Stimulated activated CD4-positive, alpha-beta T cell treated with anti-CD3 and anti-CD28 coated beads, Interleukin-2, amount 100 ng/mL, for 4 hours (primary cell): ENCODE data around the gene TLE1.
"Not testable (repeated sequence)": the region's sequence is repeated elsewhere in the genome, so short reads cannot be mapped to it uniquely, and the experiment has no call there.

ENCODE experiments used
- DNase-seq: peaks from one replicate; pipeline ENCODE4 v3.0.0-alpha.2; 2020; ENCODE audit warnings: low read depth

The TLE1 gene

DNA sequence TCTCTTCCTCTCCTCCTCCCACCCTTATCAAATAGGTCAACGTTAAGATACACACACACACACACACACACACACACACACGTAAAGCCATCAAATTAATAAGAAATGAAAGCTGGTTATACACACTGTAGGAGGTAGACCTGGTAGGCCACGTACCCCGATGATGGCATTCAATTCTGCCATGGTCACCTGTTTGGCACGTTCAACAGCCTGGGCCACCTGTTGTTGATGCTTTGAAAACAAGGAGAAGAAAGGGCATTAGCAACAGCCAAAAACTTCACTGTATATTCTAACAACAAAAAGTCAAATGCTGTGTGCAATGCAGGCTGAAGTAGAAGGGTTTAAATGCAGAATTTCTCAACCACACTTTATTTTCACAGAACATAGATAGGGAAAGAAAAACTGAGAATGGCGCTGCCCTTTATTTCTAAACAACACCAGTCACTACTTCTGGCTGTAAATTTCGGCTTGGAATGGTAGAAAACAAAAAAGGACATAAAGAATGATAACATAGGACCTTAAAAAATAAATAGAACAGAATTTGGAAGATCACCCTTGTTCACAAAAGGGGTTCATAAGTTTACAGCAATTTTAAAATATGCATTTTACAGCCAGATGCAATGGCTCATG, 37.2 kb downstream of the TLE1 start:
- DNase-seq = no peak

DNA sequence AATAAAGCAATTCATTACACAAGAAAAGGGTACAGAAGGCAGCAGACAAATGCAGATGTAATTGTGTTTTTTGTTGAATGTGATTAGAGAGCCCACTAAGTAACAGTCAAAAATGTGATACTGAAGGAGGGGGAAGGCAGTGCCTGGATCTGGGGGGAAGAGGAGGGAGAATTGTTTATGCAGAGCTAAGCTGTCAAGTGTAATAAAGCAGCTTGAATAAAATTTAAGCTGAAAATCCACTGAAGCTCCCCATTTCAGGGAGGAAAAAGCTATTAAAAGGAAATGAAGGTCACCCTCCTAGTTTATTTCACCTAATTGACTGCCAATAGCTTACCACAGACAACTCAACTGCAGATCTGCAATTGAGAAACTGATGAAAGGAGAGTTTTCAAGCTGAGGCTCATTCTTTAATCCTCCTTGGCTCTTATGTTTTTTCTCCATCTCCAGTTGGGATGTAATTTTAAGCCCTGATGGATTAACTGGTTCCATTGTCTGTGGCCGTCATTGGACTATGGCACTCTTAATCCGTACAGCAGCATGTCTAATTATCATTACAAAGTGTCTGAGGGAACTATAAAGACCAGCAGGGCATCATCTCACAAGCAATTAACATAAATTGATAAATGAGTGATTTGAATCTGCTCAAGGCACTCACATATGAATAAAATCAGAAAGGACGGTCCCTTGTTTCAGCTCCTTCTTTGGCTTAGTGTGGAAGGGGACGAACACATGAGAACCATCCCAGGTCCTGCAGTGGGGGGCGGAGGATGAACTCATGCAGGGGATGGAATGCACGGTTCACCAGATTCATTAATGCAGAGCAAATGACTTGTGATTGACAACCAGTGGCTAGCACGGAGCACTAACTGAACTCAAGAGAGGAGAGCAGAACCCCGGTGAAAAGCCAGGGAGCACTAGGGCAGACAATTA, 38.5 kb downstream of the TLE1 start:
- no peak for DNase-seq

DNA sequence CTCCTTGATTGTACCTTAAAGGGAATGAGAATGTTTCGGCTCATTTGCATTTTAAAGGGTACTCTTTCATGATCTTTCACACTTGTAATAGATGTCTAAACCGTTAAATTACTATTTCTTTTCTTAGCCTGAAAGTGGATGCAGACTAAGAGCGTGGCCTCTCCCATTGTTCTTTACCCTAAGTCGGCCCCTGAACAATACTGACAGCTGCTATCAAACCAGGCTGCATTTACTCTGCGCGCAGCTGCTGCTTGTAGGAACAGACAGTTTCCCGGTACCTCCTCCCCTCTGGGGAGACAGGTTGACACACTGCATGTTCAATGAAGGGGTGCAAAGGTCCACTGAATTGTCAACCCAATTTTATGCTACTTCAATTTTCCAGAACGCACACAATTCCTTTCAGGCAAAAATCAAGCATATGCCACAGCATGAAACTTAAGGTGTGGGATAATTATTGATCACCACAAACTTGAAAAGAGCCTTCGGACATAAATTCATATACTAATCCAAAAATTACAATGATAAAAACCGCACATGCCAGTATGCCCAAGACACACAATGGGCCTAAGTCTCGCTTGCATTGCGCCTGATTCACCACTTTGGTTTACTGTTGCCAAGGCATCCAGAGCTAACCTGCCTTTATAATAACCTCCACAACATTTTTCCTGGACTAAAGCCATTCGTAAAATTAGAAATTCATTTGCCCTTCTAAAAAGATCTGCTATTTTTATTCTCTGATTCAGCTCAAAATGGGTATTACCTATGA, 39.7 kb downstream of the TLE1 start:
- DNase-seq = no peak

GRCh38 chr9:81648891-81649290, 40.5 kb downstream of the TLE1 start:
- no peak for DNase-seq

GRCh38 chr9:81646337-81646736, 43.0 kb downstream of the TLE1 start:
- no peak for DNase-seq

DNA sequence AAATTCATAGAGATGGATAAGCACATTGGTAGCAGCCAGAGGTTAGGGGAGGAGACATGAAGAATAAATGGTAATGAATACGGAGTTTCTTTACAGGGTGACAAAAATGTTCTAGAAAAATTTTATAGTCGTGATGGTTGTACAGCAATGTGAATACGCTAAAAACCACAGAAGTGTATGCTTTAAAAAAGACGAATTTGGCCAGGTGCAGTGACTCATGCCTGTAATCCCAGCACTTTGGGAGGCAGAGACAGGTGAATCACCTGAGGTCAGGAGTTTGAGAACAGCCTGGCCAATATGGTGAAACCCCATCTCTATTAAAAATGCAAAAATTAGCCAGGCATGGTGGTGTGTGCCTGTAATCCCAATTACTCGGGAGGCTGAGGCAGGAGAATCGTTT, 44.8 kb downstream of the TLE1 start:
- DNase-seq = not testable (repeated sequence)

DNA sequence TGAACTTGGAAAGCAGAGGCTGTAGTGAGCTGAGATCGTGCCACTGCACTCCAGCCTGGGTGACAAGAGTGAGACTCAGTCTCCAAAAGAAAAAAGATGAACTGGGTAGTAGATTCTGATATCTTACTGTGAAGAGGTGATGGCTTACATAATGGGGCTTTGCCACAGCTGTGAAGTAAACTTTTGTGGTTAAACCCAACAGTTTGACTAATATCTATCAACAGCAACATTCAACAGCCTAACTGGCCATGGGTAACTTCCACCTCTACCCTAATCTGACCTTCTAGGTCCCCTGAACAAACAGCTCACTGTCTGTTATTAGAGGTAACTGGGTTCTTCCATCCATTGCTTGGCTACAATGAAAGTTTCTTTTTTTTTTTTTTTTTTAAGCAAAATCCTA, 52.1 kb downstream of the TLE1 start:
- DNase-seq = no peak

- DNase-seq = no peak
These were observed 53.1 kb downstream of the TLE1 start for GRCh38 chr9:81636255-81636599.

- DNase-seq = no peak
These were observed 53.7 kb downstream of the TLE1 start for GRCh38 chr9:81635521-81636254.

- DNase-seq = no peak
These were observed 54.3 kb downstream of the TLE1 start for GRCh38 chr9:81634915-81635516.

DNA sequence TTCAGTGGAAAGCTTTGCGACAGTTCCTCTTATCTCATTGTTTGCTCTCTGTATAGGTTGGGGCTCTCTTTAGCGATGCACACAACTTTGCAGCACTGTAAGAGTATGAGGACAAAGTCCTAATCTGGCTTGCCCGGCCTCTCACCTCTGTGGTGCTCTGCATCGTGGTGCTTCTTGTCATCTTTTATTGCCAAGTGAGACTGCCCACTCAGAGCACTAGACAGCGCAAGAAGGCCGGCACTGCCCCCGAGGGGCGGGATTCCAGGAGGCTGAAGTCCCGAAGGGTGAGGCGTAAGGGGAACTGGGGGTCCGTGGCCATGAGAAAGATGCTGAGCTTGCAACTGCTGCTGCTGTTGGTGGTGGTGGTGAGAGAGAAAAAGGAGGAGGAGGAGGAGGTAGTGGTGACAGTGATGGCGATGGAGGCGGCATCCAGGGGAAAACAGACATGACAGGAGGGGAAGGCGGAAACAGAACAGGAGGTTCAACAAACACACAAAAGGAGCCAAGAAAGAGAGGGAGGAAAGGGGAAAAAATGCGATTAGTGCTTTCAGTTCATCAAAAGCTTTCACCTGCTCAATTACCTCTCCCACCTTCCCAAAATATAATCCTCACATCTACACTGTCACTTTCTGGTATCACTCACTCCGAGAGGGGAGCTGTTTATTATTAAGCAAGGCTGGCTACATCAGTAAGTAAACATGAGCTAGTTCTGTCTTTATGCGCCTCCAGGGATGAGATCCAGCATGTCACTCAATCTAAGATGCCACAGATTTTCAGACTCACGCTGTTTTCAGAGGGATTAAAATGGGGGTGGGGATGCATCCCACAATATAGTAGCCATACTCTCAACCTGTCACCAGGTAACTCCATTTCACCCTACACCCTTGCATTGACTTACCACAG, 55.1 kb downstream of the TLE1 start:
- DNase-seq = no peak

GRCh38 chr9:81632599-81632998, 56.7 kb downstream of the TLE1 start:
- no peak for DNase-seq

DNA sequence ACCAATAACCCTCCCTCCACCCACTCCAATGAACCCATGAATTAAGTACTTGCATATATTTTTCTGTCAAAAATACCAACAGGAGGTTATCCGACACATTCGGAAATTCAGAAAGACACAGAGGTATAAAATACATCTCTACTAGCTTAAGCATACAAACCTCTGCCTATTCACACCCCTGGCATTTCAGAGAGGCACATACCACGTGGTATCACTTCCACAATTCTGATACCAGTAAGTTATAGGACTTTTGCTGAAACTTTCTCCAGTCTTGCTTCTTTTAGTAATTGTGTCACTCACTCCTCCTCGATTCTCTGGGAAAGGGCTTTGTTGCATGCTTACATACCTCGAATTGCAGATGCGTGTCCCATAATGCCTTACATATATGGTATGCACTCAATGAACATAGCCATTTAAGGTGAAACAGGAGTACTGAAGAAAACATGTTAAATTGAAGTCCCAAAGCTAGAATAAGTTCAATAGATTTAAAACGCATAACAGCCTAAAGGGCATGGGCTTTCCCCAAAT, 58.1 kb downstream of the TLE1 start:
- no peak for DNase-seq

DNA sequence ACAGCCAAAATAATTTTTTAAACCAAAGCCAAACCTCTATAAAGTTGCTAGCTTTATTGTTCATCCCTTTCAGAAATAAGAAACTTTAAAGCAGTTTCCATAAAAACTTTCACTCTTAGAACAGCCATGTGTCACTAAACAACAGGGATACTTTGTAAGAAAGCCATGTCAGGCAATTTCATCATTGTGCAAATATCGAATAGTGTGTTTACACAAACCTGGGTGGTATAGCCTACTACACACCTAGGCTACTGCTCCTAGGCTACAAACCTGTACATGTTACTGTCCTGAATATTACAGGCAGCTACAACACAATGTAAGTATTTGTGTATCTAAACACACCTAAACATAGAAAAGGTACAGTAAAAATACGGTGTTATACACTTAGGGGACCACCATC, 59.9 kb downstream of the TLE1 start:
- DNase-seq = no peak

DNA sequence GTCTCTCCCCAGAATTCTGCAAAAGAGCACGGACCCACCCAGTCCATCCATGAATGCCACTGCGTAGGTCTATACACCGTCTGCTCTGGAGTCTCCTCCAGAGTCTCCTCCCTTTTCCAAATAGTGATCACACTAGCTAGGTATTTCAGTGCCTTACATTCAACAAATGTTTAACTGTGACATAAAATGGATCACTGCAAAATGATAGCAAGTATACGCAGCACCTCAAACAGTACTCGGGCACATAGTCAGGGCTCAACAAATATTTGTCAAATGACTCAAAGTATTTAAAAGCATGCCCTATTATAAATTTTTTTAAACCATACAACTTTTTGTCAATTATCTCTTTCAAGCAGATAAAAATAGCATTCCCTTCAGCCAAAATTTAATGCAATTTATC, 60.5 kb downstream of the TLE1 start:
- DNase-seq = no peak

DNA sequence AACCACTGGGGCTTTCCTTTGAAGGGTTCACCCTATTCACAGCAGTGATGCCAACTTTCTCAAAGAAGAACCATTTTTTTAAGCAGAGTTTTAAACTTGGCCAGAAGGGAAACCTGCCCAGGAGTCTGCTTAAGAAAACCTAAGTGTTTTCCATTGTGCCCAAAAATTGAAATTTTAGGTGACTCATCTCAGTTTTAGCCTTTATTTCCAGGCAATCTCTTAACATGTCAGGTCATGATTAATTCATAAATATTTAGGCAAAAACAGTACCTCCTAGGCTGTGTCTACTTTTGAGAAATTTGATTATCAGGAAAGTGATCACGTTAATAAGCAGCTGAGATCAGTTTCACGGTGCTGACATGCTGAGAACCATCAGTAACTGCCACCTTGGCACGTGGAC, 61.9 kb downstream of the TLE1 start:
- no peak for DNase-seq

- no peak for DNase-seq
These were observed 62.8 kb downstream of the TLE1 start for GRCh38 chr9:81626511-81626910.

DNA sequence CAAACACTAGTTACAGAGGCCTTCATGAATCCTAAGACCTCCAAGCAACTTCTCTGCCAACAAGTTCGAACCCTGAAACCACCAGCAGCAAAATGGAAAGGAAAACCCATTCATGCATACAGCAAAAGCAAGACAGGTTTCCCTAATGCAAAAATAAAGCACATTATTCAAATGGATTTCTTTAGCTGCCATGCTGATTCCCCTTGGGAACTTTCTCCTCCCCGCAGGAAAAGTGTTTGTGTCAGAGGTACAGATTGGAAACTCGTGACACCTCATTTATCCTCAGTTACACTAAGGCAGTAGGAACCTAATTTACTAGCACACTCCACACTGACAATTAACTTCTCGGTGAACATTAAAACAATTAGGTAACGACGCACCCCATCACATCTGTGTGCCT, 63.4 kb downstream of the TLE1 start:
- no peak for DNase-seq

DNA sequence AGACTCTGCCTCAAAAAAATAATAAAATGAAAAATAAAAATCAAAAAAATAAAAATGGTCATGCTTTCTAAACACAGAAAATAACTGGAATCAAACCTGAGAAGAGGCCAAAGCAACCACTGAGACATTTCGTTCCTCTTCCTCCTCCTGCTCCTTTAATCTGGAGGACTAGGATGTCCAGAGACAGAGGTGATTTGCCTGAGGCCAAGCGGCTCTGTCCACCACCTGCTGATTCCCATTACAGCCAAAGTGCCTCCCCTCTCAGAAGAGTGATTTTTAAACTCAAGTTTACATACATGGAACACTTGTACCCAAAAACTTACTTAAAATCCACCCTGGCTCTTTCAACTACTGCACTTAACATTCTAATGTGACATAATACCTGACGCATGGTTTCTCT, 65.6 kb downstream of the TLE1 start:
- no peak for DNase-seq

DNA sequence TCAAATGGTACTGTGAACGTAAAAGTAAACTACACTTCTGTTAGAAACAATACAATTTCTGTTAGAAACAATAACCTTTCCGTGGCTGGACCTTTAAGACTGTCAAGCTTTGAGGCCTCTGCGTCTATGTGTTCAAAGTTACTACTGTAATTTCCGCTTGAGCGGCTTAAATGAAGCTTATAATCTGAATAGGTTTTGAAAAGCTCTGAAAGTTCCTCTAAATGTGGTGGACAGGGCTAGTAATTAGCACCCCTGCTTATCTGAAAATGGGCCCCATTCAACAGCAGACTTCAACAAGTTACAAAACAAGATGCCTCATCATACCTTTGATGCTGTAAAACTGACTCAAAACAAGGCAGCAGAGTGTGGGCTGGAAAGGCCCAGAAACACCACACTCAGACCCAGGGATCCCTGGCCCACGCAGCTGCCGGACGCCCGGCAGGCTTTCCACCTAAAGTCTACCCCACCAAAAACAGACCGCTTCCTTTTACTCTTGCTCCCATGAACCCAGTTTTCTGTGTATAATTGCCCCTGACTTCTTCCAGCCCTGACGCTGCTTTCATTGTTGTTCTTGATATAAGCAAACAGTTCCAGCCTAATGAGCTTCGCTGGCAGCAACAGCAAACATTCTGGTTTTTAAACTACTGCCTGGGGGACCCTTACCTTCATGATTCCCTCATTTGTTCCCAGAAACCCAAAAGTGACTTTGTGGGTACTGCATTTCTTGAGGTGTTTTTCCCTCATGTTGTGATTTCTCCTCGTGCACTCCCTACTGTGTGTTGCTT, 66.7 kb downstream of the TLE1 start:
- no peak for DNase-seq
